ENCODE data around the gene SCRN3.
"Not testable (repeated sequence)": the region's sequence is repeated elsewhere in the genome, so short reads cannot be mapped to it uniquely, and the experiment has no call there.

SCRN3 gene

GRCh38 chr2:174403628-174404027, 8.1 kb downstream of the SCRN3 start:
- Histone ChIP-seq H3K4me3 (ENCODE audit: insufficient read depth, low read length, poor library complexity, severe bottlenecking) (no peak overlapping the region), H3F3A (ENCODE audit: insufficient read depth) (no peaks in the 10 kb centered on the region), H3K79me2 (ENCODE audit: insufficient read depth, low read length) (no peaks in the 10 kb centered on the region), H3K9me2 (replicated peaks; ENCODE audit: insufficient read depth, low read length) (no peaks in the 10 kb centered on the region), H3K9me3 (ENCODE audit: insufficient read depth, low read length) (no peaks in the 10 kb centered on the region), H3K36me3 (ENCODE audit: low read length) (peaks cover 8% of the 10 kb centered on the region; the same call in 1 of the 2 replicates), H4K20me1 (ENCODE audit: low read depth, low read length) (no peaks in the 10 kb centered on the region), H3K4me2 (ENCODE audit: low read depth, low read length, poor library complexity, severe bottlenecking) (no peak overlapping the region), H3K27ac (ENCODE audit: low read depth, low read length) (no peak overlapping the region), H2AFZ (ENCODE audit: low read depth, low read length, severe bottlenecking) (no peak overlapping the region), H3K27me3 (ENCODE audit: low read length) (no peaks in the 10 kb centered on the region), H3K9ac (ENCODE audit: low read length) (no peak overlapping the region)
- TF ChIP-seq EZH2phosphoT487 (conservative IDR thresholded peaks at IDR 0.05; ENCODE audit: low read length), result no peak
- TF ChIP-seq CTCF (IDR thresholded peaks at IDR 0.05; ENCODE audit: insufficient read depth, low read length, poor library complexity, severe bottlenecking), result no peak

- not testable (repeated sequence) for H3K9me3 ChIP-seq (ENCODE audit: insufficient read depth, low read length); H3F3A ChIP-seq (ENCODE audit: insufficient read depth); H3K36me3 ChIP-seq (ENCODE audit: low read length); H3K4me2 ChIP-seq (ENCODE audit: low read depth, low read length, poor library complexity, severe bottlenecking); H3K9ac ChIP-seq (ENCODE audit: low read length); H3K9me2 ChIP-seq (replicated peaks; ENCODE audit: insufficient read depth, low read length); H3K79me2 ChIP-seq (ENCODE audit: insufficient read depth, low read length); H3K27ac ChIP-seq (ENCODE audit: low read depth, low read length); H3K27me3 ChIP-seq (ENCODE audit: low read length); H4K20me1 ChIP-seq (ENCODE audit: low read depth, low read length); H3K4me3 ChIP-seq (ENCODE audit: insufficient read depth, low read length, poor library complexity, severe bottlenecking); H2AFZ ChIP-seq (ENCODE audit: low read depth, low read length, severe bottlenecking)
These were observed 14.5 kb downstream of the SCRN3 start for GRCh38 chr2:174410039-174410438.

GRCh38 chr2:174412256-174412655, 16.7 kb downstream of the SCRN3 start:
- Histone ChIP-seq H3K4me2 (ENCODE audit: low read depth, low read length, poor library complexity, severe bottlenecking) (no peak overlapping the region), H3K36me3 (ENCODE audit: low read length) (no peaks in the 10 kb centered on the region), H2AFZ (ENCODE audit: low read depth, low read length, severe bottlenecking) (no peak overlapping the region), H3F3A (ENCODE audit: insufficient read depth) (no peaks in the 10 kb centered on the region), H3K4me3 (ENCODE audit: insufficient read depth, low read length, poor library complexity, severe bottlenecking) (no peak overlapping the region), H3K27me3 (ENCODE audit: low read length) (no peaks in the 10 kb centered on the region), H3K79me2 (ENCODE audit: insufficient read depth, low read length) (no peaks in the 10 kb centered on the region), H3K9ac (ENCODE audit: low read length) (no peak overlapping the region), H3K9me2 (replicated peaks; ENCODE audit: insufficient read depth, low read length) (no peaks in the 10 kb centered on the region), H3K27ac (ENCODE audit: low read depth, low read length) (no peak overlapping the region), H3K9me3 (ENCODE audit: insufficient read depth, low read length) (no peaks in the 10 kb centered on the region), H4K20me1 (ENCODE audit: low read depth, low read length) (no peaks in the 10 kb centered on the region)
- TF ChIP-seq EZH2phosphoT487 (conservative IDR thresholded peaks at IDR 0.05; ENCODE audit: low read length) (no peak), CTCF (IDR thresholded peaks at IDR 0.05; ENCODE audit: insufficient read depth, low read length, poor library complexity, severe bottlenecking) (no peak)

- H3K9me3 ChIP-seq (ENCODE audit: insufficient read depth, low read length), result no peaks in the 10 kb centered on the region
- no peaks in the 10 kb centered on the region for H3K27me3 ChIP-seq (ENCODE audit: low read length)
- TF ChIP-seq CTCF (IDR thresholded peaks at IDR 0.05; ENCODE audit: insufficient read depth, low read length, poor library complexity, severe bottlenecking), result no peak
- TF ChIP-seq EZH2phosphoT487 (conservative IDR thresholded peaks at IDR 0.05; ENCODE audit: low read length), result no peak
- no peak overlapping the region for H3K4me3 ChIP-seq (ENCODE audit: insufficient read depth, low read length, poor library complexity, severe bottlenecking)
- no peak overlapping the region for H3K9ac ChIP-seq (ENCODE audit: low read length)
- H4K20me1 ChIP-seq (ENCODE audit: low read depth, low read length), result no peaks in the 10 kb centered on the region
- H2AFZ ChIP-seq (ENCODE audit: low read depth, low read length, severe bottlenecking), result no peak overlapping the region
- no peak overlapping the region for H3K27ac ChIP-seq (ENCODE audit: low read depth, low read length)
- no peak overlapping the region for H3K4me2 ChIP-seq (ENCODE audit: low read depth, low read length, poor library complexity, severe bottlenecking)
- no peaks in the 10 kb centered on the region for H3K79me2 ChIP-seq (ENCODE audit: insufficient read depth, low read length)
- no peaks in the 10 kb centered on the region; the same call in 1 of the 2 replicates for H3K36me3 ChIP-seq (ENCODE audit: low read length)
- H3K9me2 ChIP-seq (replicated peaks; ENCODE audit: insufficient read depth, low read length), result no peaks in the 10 kb centered on the region
- no peaks in the 10 kb centered on the region for H3F3A ChIP-seq (ENCODE audit: insufficient read depth)
These were observed 32.7 kb downstream of the SCRN3 start for GRCh38 chr2:174428214-174428613.
